Endothelial cell (in vitro differentiated cells): ENCODE results near the gene CDC42BPA. TPM values are rescaled to one million over a fixed set of nuclear protein-coding genes. Genes with fewer than 3 reads are reported as not detected.

Experiments
- DNase-seq: peaks from one replicate; pipeline ENCODE4 v3.0.0; 2021; ENCODE audit warnings: low spot score
- H3K27ac Mint-ChIP-seq: one replicate; pipeline ENCODE4 v1.8.0; 2021; ENCODE audit warnings: mixed read lengths, inconsistent platforms; ENCODE audit not compliant: unreplicated experiment
- H3K27me3 Mint-ChIP-seq: one replicate; pipeline ENCODE4 v1.8.0; 2021; ENCODE audit warnings: mild to moderate bottlenecking, moderate library complexity, mixed read lengths, inconsistent platforms; ENCODE audit not compliant: unreplicated experiment
- H3K36me3 Mint-ChIP-seq: one replicate; pipeline ENCODE4 v1.8.0; 2021; ENCODE audit warnings: mild to moderate bottlenecking, low read depth, mixed read lengths, inconsistent platforms; ENCODE audit not compliant: unreplicated experiment
- H3K4me1 Mint-ChIP-seq: one replicate; pipeline ENCODE4 v1.8.0; 2021; ENCODE audit warnings: mild to moderate bottlenecking, mixed read lengths, inconsistent platforms; ENCODE audit not compliant: unreplicated experiment
- H3K4me3 Mint-ChIP-seq: one replicate; pipeline ENCODE4 v1.8.0; 2021; ENCODE audit warnings: mild to moderate bottlenecking, mixed read lengths, inconsistent platforms; ENCODE audit not compliant: unreplicated experiment
- H3K9me3 Mint-ChIP-seq: one replicate; pipeline ENCODE4 v1.8.0; 2021; ENCODE audit warnings: mixed read lengths, inconsistent platforms; ENCODE audit not compliant: unreplicated experiment
- CTCF ChIP-seq: fragments of 200-600 bp; sonication (generic); IDR thresholded peaks from one replicate; pipeline ENCODE4 v1.5.0; 2021; ENCODE audit warnings: antibody characterized with exemption; ENCODE audit not compliant: unreplicated experiment
- total RNA-seq: library from RNA; stranded (reverse); fragmentation: NEBNext Ultra II Directional; extraction: Animal tissue kit (Norgen Biotek cat#: 25700); gene quantifications from one replicate; pipeline ENCODE4 v1.2.1, GENCODE V29; 2021; ENCODE audit not compliant: unreplicated experiment

CDC42BPA gene
- total RNA-seq, 1 donor from 2014 or later = 41.4 TPM

GRCh38 chr1:227192163-227192562 is 126.1 kb downstream of the CDC42BPA start:
- no peaks in the 10 kb centered on the region for H3K36me3 Mint-ChIP-seq
- no peak overlapping the region for H3K27ac Mint-ChIP-seq
- H3K27me3 Mint-ChIP-seq = peaks cover 1% of the 10 kb centered on the region
- no peak overlapping the region for H3K4me3 Mint-ChIP-seq
- no peaks in the 10 kb centered on the region for H3K4me1 Mint-ChIP-seq
- TF ChIP-seq CTCF = no peak
- DNase-seq = no peak
- no peaks in the 10 kb centered on the region for H3K9me3 Mint-ChIP-seq

GRCh38 chr1:227191607-227192006 is 126.7 kb downstream of the CDC42BPA start:
- no peak for TF ChIP-seq CTCF
- no peak for DNase-seq
- H3K4me1 Mint-ChIP-seq = no peaks in the 10 kb centered on the region
- no peak overlapping the region for H3K27ac Mint-ChIP-seq
- H3K36me3 Mint-ChIP-seq = no peaks in the 10 kb centered on the region
- no peak overlapping the region for H3K4me3 Mint-ChIP-seq
- peaks cover 1% of the 10 kb centered on the region for H3K27me3 Mint-ChIP-seq
- no peaks in the 10 kb centered on the region for H3K9me3 Mint-ChIP-seq

- Mint-ChIP-seq H3K4me1 (no peaks in the 10 kb centered on the region), H3K4me3 (no peak overlapping the region), H3K27ac (no peak overlapping the region), H3K27me3 (no peaks in the 10 kb centered on the region), H3K36me3 (peaks cover 3% of the 10 kb centered on the region), H3K9me3 (no peaks in the 10 kb centered on the region)
- no peak for TF ChIP-seq CTCF
- DNase-seq = no peak
Measured at GRCh38 chr1:227190321-227190720, 128.0 kb downstream of the CDC42BPA start.

GRCh38 chr1:227185291-227185690 is 133.0 kb downstream of the CDC42BPA start:
- H3K4me3 Mint-ChIP-seq = no peak overlapping the region
- peaks cover 3% of the 10 kb centered on the region for H3K36me3 Mint-ChIP-seq
- H3K27ac Mint-ChIP-seq = no peak overlapping the region
- no peaks in the 10 kb centered on the region for H3K4me1 Mint-ChIP-seq
- no peak for TF ChIP-seq CTCF
- H3K27me3 Mint-ChIP-seq = no peaks in the 10 kb centered on the region
- DNase-seq = no peak
- no peaks in the 10 kb centered on the region for H3K9me3 Mint-ChIP-seq

GRCh38 chr1:227182012-227182411 is 136.3 kb downstream of the CDC42BPA start:
- H3K4me3 Mint-ChIP-seq = no peak overlapping the region
- peaks cover 3% of the 10 kb centered on the region for H3K36me3 Mint-ChIP-seq
- H3K27ac Mint-ChIP-seq = no peak overlapping the region
- H3K4me1 Mint-ChIP-seq = no peaks in the 10 kb centered on the region
- H3K27me3 Mint-ChIP-seq = no peaks in the 10 kb centered on the region
- DNase-seq = no peak
- no peaks in the 10 kb centered on the region for H3K9me3 Mint-ChIP-seq
- TF ChIP-seq CTCF = no peak
